Neural cell (in vitro differentiated cells): ENCODE data around the gene NCOA7. TPM values are rescaled to one million over a fixed set of nuclear protein-coding genes. Genes with fewer than 3 reads are reported as not detected.

Experiments
- H2AFZ ChIP-seq: fragments of 200-600, 300-800 bp; sonication (generic), shearing (Covaris generic); 2 replicates; pipeline ENCODE4 v1.6.0; 2014; ENCODE audit warnings: low read depth, mild to moderate bottlenecking, antibody characterized with exemption, low read length, moderate library complexity
- H3F3A ChIP-seq: fragments of 200-600 bp; shearing (Covaris generic); 2 replicates; pipeline ENCODE4 v1.6.1; 2016; ENCODE audit warnings: mild to moderate bottlenecking, moderate library complexity, mixed read lengths, antibody characterized with exemption, low read length; ENCODE audit not compliant: insufficient read depth, poor library complexity, severe bottlenecking
- H3K27ac ChIP-seq: fragments of 200-600, 300-800 bp; sonication (generic), shearing (Covaris generic); 2 replicates; pipeline ENCODE4 v1.5.1; 2014; ENCODE audit warnings: mild to moderate bottlenecking, low read length, moderate library complexity
- H3K27me3 ChIP-seq: fragments of 300-800, 200-600 bp; sonication (generic), shearing (Covaris generic); 2 replicates; pipeline ENCODE4 v1.6.0; 2014; ENCODE audit warnings: mild to moderate bottlenecking, low read depth, low read length, moderate library complexity; ENCODE audit not compliant: insufficient read depth
- H3K36me3 ChIP-seq: fragments of 300-800, 200-600 bp; sonication (generic), shearing (Covaris generic); 2 replicates; pipeline ENCODE4 v1.5.1; 2014; ENCODE audit warnings: mild to moderate bottlenecking, antibody characterized with exemption, low read length, moderate library complexity; ENCODE audit not compliant: insufficient read depth
- H3K4me2 ChIP-seq: fragments of 300-800, 200-600 bp; sonication (generic), shearing (Covaris generic); 2 replicates; pipeline ENCODE4 v1.6.0; 2014; ENCODE audit warnings: mild to moderate bottlenecking, low read length
- H3K4me3 ChIP-seq: fragments of 300-800, 200-600 bp; sonication (generic), shearing (Covaris generic); 2 replicates; pipeline ENCODE4 v1.5.1; 2014; ENCODE audit warnings: mild to moderate bottlenecking, low read length, moderate library complexity
- H3K79me2 ChIP-seq: fragments of 200-600 bp; shearing (Covaris generic); replicated peaks from 2 replicates; pipeline ENCODE4 v1.6.0; 2014; ENCODE audit warnings: mild to moderate bottlenecking, low read length, moderate library complexity; ENCODE audit not compliant: insufficient read depth
- H3K9ac ChIP-seq: fragments of 300-800, 200-600 bp; sonication (generic), shearing (Covaris generic); 2 replicates; pipeline ENCODE4 v1.6.1; 2016; ENCODE audit warnings: mild to moderate bottlenecking, low read length, mixed read lengths
- H3K9me2 ChIP-seq: fragments of 200-600 bp; shearing (Covaris generic); 2 replicates; pipeline ENCODE4 v1.6.1; 2016; ENCODE audit warnings: mild to moderate bottlenecking, low read length, mixed read lengths; ENCODE audit not compliant: insufficient read depth
- H3K9me3 ChIP-seq: fragments of 200-600, 300-800 bp; sonication (generic), shearing (Covaris generic); 2 replicates; pipeline ENCODE4 v1.6.1; 2016; ENCODE audit warnings: mild to moderate bottlenecking, mixed run types, low read length, moderate library complexity, mixed read lengths
- H4K20me1 ChIP-seq: fragments of 200-600 bp; shearing (Covaris generic); 2 replicates; pipeline ENCODE4 v1.6.1; 2016; ENCODE audit warnings: mild to moderate bottlenecking, mixed run types; ENCODE audit not compliant: insufficient read depth
- EP300 ChIP-seq: fragments of 450-650 bp; conservative IDR thresholded peaks from 2 replicates; pipeline ENCODE4 v1.6.1; 2014; ENCODE audit warnings: antibody characterized with exemption, mild to moderate bottlenecking, moderate library complexity; ENCODE audit not compliant: poor library complexity, severe bottlenecking
- EZH2 ChIP-seq: fragments of 200-600, 300-800 bp; shearing (Covaris generic), sonication (generic); IDR thresholded peaks from 2 replicates; pipeline ENCODE4 v1.6.1; 2014; ENCODE audit warnings: antibody characterized with exemption, low read length, borderline replicate concordance, mild to moderate bottlenecking; ENCODE audit not compliant: insufficient read depth, poor library complexity, severe bottlenecking
- MXI1 ChIP-seq: fragments of 450-650 bp; conservative IDR thresholded peaks from 2 replicates; pipeline ENCODE4 v1.6.1; 2014; ENCODE audit warnings: antibody characterized with exemption, mild to moderate bottlenecking; ENCODE audit not compliant: poor library complexity, severe bottlenecking
- POLR2AphosphoS5 ChIP-seq: IDR thresholded peaks from 2 replicates; pipeline ENCODE4 v1.6.1; 2012
- RAD21 ChIP-seq: fragments of 450-650 bp; conservative IDR thresholded peaks from 2 replicates; pipeline ENCODE4 v1.6.1; 2014; ENCODE audit warnings: antibody characterized with exemption, mild to moderate bottlenecking, moderate library complexity
- SMC3 ChIP-seq: fragments of 450-650 bp; conservative IDR thresholded peaks from 2 replicates; pipeline ENCODE4 v1.6.1; 2014; ENCODE audit warnings: antibody characterized with exemption, mild to moderate bottlenecking, moderate library complexity; ENCODE audit not compliant: poor library complexity
- TAF1 ChIP-seq: IDR thresholded peaks from 2 replicates; pipeline ENCODE4 v1.6.1; 2012; ENCODE audit warnings: low read depth
- polyA plus RNA-seq: library from polyadenylated mRNA; depleted of rRNA; stranded (reverse); fragments of >200 nt; gene quantifications from 2 replicates; pipeline ENCODE4 v1.2.3, GENCODE V29; 2014
- TF ChIP-seq, protein P1 (sequence below): fragments of 450-650 bp; IDR thresholded peaks from 2 replicates; pipeline ENCODE4 v1.5.1; 2014; ENCODE audit warnings: antibody characterized with exemption, mild to moderate bottlenecking, moderate library complexity; ENCODE audit not compliant: poor library complexity, severe bottlenecking
- TF ChIP-seq, protein P2 (sequence below): IDR thresholded peaks from 2 replicates; pipeline ENCODE4 v1.6.1; 2012; ENCODE audit warnings: borderline replicate concordance

The NCOA7 gene
- polyA plus RNA-seq, 1 donor from 2014 or later, result 17.1 TPM

DNA sequence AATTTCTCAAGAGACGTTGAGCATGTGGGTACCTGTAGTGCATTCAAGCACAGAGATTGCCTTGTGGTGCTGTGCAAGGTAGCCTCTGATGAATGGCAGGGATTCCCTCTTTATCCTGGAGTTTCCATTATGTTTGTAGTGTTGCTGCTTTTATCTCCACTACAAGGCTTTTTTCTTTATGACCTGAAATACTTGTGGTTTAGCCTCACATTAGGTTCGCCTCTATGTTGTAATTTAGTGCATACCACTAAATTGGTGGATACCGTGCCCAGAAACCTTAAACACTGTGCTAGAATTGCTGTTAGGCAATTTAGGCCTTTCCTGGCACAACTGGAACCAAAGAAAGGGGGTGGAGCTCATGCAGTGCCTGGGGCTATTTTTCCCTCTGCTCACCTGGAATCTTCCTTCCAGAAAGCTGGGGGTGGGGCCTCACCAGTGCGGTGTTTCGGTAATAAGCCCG, 76.8 kb downstream of the NCOA7 start:
- TF ChIP-seq, protein P1, sequence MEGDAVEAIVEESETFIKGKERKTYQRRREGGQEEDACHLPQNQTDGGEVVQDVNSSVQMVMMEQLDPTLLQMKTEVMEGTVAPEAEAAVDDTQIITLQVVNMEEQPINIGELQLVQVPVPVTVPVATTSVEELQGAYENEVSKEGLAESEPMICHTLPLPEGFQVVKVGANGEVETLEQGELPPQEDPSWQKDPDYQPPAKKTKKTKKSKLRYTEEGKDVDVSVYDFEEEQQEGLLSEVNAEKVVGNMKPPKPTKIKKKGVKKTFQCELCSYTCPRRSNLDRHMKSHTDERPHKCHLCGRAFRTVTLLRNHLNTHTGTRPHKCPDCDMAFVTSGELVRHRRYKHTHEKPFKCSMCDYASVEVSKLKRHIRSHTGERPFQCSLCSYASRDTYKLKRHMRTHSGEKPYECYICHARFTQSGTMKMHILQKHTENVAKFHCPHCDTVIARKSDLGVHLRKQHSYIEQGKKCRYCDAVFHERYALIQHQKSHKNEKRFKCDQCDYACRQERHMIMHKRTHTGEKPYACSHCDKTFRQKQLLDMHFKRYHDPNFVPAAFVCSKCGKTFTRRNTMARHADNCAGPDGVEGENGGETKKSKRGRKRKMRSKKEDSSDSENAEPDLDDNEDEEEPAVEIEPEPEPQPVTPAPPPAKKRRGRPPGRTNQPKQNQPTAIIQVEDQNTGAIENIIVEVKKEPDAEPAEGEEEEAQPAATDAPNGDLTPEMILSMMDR, result no peak
- TF ChIP-seq EZH2, result no peak
- TF ChIP-seq, protein P2, sequence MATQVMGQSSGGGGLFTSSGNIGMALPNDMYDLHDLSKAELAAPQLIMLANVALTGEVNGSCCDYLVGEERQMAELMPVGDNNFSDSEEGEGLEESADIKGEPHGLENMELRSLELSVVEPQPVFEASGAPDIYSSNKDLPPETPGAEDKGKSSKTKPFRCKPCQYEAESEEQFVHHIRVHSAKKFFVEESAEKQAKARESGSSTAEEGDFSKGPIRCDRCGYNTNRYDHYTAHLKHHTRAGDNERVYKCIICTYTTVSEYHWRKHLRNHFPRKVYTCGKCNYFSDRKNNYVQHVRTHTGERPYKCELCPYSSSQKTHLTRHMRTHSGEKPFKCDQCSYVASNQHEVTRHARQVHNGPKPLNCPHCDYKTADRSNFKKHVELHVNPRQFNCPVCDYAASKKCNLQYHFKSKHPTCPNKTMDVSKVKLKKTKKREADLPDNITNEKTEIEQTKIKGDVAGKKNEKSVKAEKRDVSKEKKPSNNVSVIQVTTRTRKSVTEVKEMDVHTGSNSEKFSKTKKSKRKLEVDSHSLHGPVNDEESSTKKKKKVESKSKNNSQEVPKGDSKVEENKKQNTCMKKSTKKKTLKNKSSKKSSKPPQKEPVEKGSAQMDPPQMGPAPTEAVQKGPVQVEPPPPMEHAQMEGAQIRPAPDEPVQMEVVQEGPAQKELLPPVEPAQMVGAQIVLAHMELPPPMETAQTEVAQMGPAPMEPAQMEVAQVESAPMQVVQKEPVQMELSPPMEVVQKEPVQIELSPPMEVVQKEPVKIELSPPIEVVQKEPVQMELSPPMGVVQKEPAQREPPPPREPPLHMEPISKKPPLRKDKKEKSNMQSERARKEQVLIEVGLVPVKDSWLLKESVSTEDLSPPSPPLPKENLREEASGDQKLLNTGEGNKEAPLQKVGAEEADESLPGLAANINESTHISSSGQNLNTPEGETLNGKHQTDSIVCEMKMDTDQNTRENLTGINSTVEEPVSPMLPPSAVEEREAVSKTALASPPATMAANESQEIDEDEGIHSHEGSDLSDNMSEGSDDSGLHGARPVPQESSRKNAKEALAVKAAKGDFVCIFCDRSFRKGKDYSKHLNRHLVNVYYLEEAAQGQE, result no peak
- no peak overlapping the region for H3K9ac ChIP-seq
- no peak overlapping the region for H3K27ac ChIP-seq
- no peaks in the 10 kb centered on the region for H3K36me3 ChIP-seq
- H3K9me2 ChIP-seq, result no peaks in the 10 kb centered on the region
- no peaks in the 10 kb centered on the region for H3K27me3 ChIP-seq
- no peaks in the 10 kb centered on the region for H4K20me1 ChIP-seq
- no peaks in the 10 kb centered on the region for H3K79me2 ChIP-seq
- H3K4me3 ChIP-seq, result no peak overlapping the region
- H3F3A ChIP-seq, result no peaks in the 10 kb centered on the region
- no peak overlapping the region for H3K4me2 ChIP-seq
- no peaks in the 10 kb centered on the region for H3K9me3 ChIP-seq
- H2AFZ ChIP-seq, result no peak overlapping the region

DNA sequence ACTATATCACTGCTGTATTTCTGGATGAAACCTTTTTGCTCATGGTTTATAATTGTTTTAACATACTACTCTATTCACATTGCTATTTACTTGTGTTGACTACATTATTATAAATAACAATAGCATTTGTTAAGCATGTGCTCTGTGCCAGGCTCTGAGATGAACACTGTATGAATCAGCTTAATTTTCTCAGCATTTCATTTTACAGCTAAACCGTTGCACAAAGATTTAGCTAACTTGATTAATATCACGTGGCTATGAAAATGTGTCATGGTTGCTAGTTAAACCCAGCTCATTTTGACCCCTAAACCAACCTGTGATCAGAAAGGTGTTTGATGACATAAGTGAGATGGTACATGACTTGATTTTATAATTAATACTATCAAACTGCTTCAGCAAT, 77.5 kb downstream of the NCOA7 start:
- H3K9ac ChIP-seq, result no peak overlapping the region
- TF ChIP-seq TAF1, result no peak
- no peak overlapping the region for H3K27ac ChIP-seq
- no peaks in the 10 kb centered on the region for H3K9me2 ChIP-seq
- no peaks in the 10 kb centered on the region for H4K20me1 ChIP-seq
- H3K79me2 ChIP-seq, result no peaks in the 10 kb centered on the region
- no peaks in the 10 kb centered on the region for H3K9me3 ChIP-seq
- no peak overlapping the region for H2AFZ ChIP-seq
- no peak overlapping the region for H3K4me2 ChIP-seq
- no peaks in the 10 kb centered on the region for H3K27me3 ChIP-seq
- H3K4me3 ChIP-seq, result no peak overlapping the region
- no peaks in the 10 kb centered on the region for H3K36me3 ChIP-seq
- no peaks in the 10 kb centered on the region for H3F3A ChIP-seq

DNA sequence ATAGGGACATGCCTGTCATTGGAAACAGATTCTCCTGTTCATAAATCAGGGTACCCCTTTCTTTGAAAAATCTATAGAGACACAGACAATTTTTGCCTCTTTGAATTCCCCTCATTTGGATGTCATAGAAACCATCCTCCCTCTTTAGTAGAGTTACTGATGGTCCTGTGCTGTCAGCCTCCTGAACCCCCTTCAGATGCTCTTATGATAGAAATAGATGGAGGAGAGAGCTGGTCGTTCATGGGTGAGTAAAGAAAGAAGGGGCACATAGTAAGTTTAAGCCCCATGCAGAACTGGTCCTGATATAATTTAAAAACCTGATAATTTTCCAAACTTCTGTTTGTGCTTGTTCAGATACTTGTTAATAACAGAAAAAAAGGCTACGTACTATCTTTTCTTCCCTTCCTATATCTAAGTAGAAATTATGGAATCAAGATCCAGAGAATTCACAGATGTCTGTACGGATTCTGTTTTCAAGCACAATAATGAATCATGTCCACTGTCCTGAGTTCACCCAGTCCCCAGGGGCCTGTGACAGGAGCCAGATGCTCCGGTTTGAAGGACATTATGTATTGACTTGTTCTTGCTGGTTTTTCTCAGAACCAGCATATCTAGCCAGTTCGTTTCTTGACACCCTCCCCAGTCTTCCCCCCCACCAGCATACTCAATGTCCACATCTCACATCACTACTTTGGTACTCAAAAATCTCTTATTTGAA, 78.1 kb downstream of the NCOA7 start:
- no peaks in the 10 kb centered on the region for H3K79me2 ChIP-seq
- no peak overlapping the region for H3K4me3 ChIP-seq
- no peaks in the 10 kb centered on the region for H3K36me3 ChIP-seq
- H3K9ac ChIP-seq, result no peak overlapping the region
- no peak overlapping the region for H3K4me2 ChIP-seq
- H3K27ac ChIP-seq, result no peak overlapping the region
- H3F3A ChIP-seq, result no peaks in the 10 kb centered on the region
- no peaks in the 10 kb centered on the region for H4K20me1 ChIP-seq
- TF ChIP-seq TAF1 (no peak), SMC3 (no peak), EZH2 (no peak), POLR2AphosphoS5 (no peak), EP300 (no peak), RAD21 (no peak), MXI1 (no peak)
- TF ChIP-seq, protein P1, result no peak
- TF ChIP-seq, protein P2, result no peak
- no peaks in the 10 kb centered on the region for H3K9me2 ChIP-seq
- no peaks in the 10 kb centered on the region for H3K27me3 ChIP-seq
- no peak overlapping the region for H2AFZ ChIP-seq
- H3K9me3 ChIP-seq, result no peaks in the 10 kb centered on the region
